ENCODE measurements around the gene CNTF. TPM values are rescaled to one million over a fixed set of nuclear protein-coding genes. Genes with fewer than 3 reads are reported as not detected.

CNTF gene
- total RNA-seq, 1 donor: 1.9 TPM

- no peak for DNase-seq (ENCODE audit: low read depth)
- TF ChIP-seq CTCF (IDR thresholded peaks at IDR 0.05; ENCODE audit: insufficient read depth, low read length): no peak
- H3K4me3 ChIP-seq (ENCODE audit: low read depth, low read length): no peak overlapping the region
Observed at GRCh38 chr11:58591659-58592058, 30.8 kb upstream of the CNTF start.

GRCh38 chr11:58592760-58593472 lies 29.5 kb upstream of the CNTF start:
- no peak for DNase-seq (ENCODE audit: low read depth)
- no peak overlapping the region for H3K4me3 ChIP-seq (ENCODE audit: low read depth, low read length)
- TF ChIP-seq CTCF (IDR thresholded peaks at IDR 0.05; ENCODE audit: insufficient read depth, low read length): no peak

GRCh38 chr11:58594826-58595225 lies 27.6 kb upstream of the CNTF start:
- no peak overlapping the region for H3K4me3 ChIP-seq (ENCODE audit: low read depth, low read length)
- DNase-seq (ENCODE audit: low read depth): no peak
- TF ChIP-seq CTCF (IDR thresholded peaks at IDR 0.05; ENCODE audit: insufficient read depth, low read length): no peak

GRCh38 chr11:58596621-58597020 lies 25.8 kb upstream of the CNTF start:
- TF ChIP-seq CTCF (IDR thresholded peaks at IDR 0.05; ENCODE audit: insufficient read depth, low read length): no peak
- no peak for DNase-seq (ENCODE audit: low read depth)
- H3K4me3 ChIP-seq (ENCODE audit: low read depth, low read length): no peak overlapping the region

GRCh38 chr11:58597486-58598144 lies 24.9 kb upstream of the CNTF start:
- H3K4me3 ChIP-seq (ENCODE audit: low read depth, low read length): no peak overlapping the region
- no peak for TF ChIP-seq CTCF (IDR thresholded peaks at IDR 0.05; ENCODE audit: insufficient read depth, low read length)
- DNase-seq (ENCODE audit: low read depth): no peak

GRCh38 chr11:58600510-58600909 lies 22.0 kb upstream of the CNTF start:
- no peak overlapping the region for H3K4me3 ChIP-seq (ENCODE audit: low read depth, low read length)
- TF ChIP-seq CTCF (IDR thresholded peaks at IDR 0.05; ENCODE audit: insufficient read depth, low read length): no peak
- no peak for DNase-seq (ENCODE audit: low read depth)
